K562 (cell line): ENCODE data around the gene POLN.

Source experiments
- GATAD2B ChIP-seq: fragments of 450-650 bp; IDR thresholded peaks from 2 replicates; pipeline ENCODE4 v1.6.1; 2017; ENCODE audit warnings: mild to moderate bottlenecking, borderline replicate concordance
- TAF1 ChIP-seq: IDR thresholded peaks from 2 replicates; pipeline ENCODE4 v1.6.1; 2011; ENCODE audit warnings: mild to moderate bottlenecking, low read length, moderate library complexity; ENCODE audit not compliant: insufficient read depth, control insufficient read depth, severe bottlenecking; ENCODE audit errors: extremely low read depth
- ZBTB33 ChIP-seq: sonication (generic); formaldehyde crosslinking; IDR thresholded peaks from 2 replicates; pipeline ENCODE4 v1.8.1; 2023; ENCODE audit warnings: mild to moderate bottlenecking, missing genetic modification reagents

- TF ChIP-seq GATAD2B (no peak), ZBTB33 (CRISPR knock-in tag) (no peak), TAF1 (no peak)
These were observed 45.6 kb upstream of the POLN start for GRCh38 chr4:2287594-2287915.
